ENCODE measurements around the gene OPRPN. TPM values are rescaled to one million over a fixed set of nuclear protein-coding genes. Genes with fewer than 3 reads are reported as not detected.

The OPRPN gene
- total RNA-seq, 1 donor from 2014 or later: not detected

- TF ChIP-seq CTCF (IDR thresholded peaks at IDR 0.05; ENCODE audit: insufficient read depth, low read length, severe bottlenecking): no peak
- Histone ChIP-seq H3K4me3 (ENCODE audit: low read depth, low read length) (no peak overlapping the region), H3K27me3 (ENCODE audit: control insufficient read depth, insufficient read depth, low read length) (no peaks in the 10 kb centered on the region), H3K36me3 (ENCODE audit: control insufficient read depth, insufficient read depth, low read length) (no peaks in the 10 kb centered on the region)
- no peak for DNase-seq (ENCODE audit: low read depth)
- no peak for FAIRE-seq
Measured at GRCh38 chr4:70437197-70437596, 39.5 kb downstream of the OPRPN start.

GRCh38 chr4:70442474-70442873 is 44.7 kb downstream of the OPRPN start:
- Histone ChIP-seq H3K36me3 (ENCODE audit: control insufficient read depth, insufficient read depth, low read length) (no peaks in the 10 kb centered on the region), H3K27me3 (ENCODE audit: control insufficient read depth, insufficient read depth, low read length) (no peaks in the 10 kb centered on the region), H3K4me3 (ENCODE audit: low read depth, low read length) (no peak overlapping the region)
- FAIRE-seq (no peak), DNase-seq (ENCODE audit: low read depth) (no peak)
- TF ChIP-seq CTCF (IDR thresholded peaks at IDR 0.05; ENCODE audit: insufficient read depth, low read length, severe bottlenecking): no peak

GRCh38 chr4:70443329-70443728 is 45.6 kb downstream of the OPRPN start:
- Histone ChIP-seq H3K4me3 (ENCODE audit: low read depth, low read length) (no peak overlapping the region), H3K27me3 (ENCODE audit: control insufficient read depth, insufficient read depth, low read length) (no peaks in the 10 kb centered on the region), H3K36me3 (ENCODE audit: control insufficient read depth, insufficient read depth, low read length) (no peaks in the 10 kb centered on the region)
- FAIRE-seq (no peak), DNase-seq (ENCODE audit: low read depth) (no peak)
- no peak for TF ChIP-seq CTCF (IDR thresholded peaks at IDR 0.05; ENCODE audit: insufficient read depth, low read length, severe bottlenecking)

GRCh38 chr4:70449220-70449619 is 51.5 kb downstream of the OPRPN start:
- Histone ChIP-seq H3K4me3 (ENCODE audit: low read depth, low read length) (no peak overlapping the region), H3K27me3 (ENCODE audit: control insufficient read depth, insufficient read depth, low read length) (no peaks in the 10 kb centered on the region), H3K36me3 (ENCODE audit: control insufficient read depth, insufficient read depth, low read length) (no peaks in the 10 kb centered on the region)
- FAIRE-seq (no peak), DNase-seq (ENCODE audit: low read depth) (no peak)
- no peak for TF ChIP-seq CTCF (IDR thresholded peaks at IDR 0.05; ENCODE audit: insufficient read depth, low read length, severe bottlenecking)

- no peak for TF ChIP-seq CTCF (IDR thresholded peaks at IDR 0.05; ENCODE audit: insufficient read depth, low read length, severe bottlenecking)
- no peak for DNase-seq (ENCODE audit: low read depth)
- no peaks in the 10 kb centered on the region for H3K27me3 ChIP-seq (ENCODE audit: control insufficient read depth, insufficient read depth, low read length)
- H3K4me3 ChIP-seq (ENCODE audit: low read depth, low read length): no peak overlapping the region
- H3K36me3 ChIP-seq (ENCODE audit: control insufficient read depth, insufficient read depth, low read length): no peaks in the 10 kb centered on the region
- FAIRE-seq: no peak
Measured at GRCh38 chr4:70452946-70453345, 55.2 kb downstream of the OPRPN start.

Other genes starting within 250 kb of the OPRPN start
- gene PRR27, start 243.7 kb upstream of the OPRPN start, total RNA-seq: not detected in 2 replicates
- not detected in 2 replicates for gene ODAM, start 202.2 kb upstream of the OPRPN start, total RNA-seq
- not detected in 2 replicates for gene FDCSP, start 171.8 kb upstream of the OPRPN start, total RNA-seq
- not detected in 2 replicates for gene CSN3, start 155.3 kb upstream of the OPRPN start, total RNA-seq
- gene CABS1, start 63.0 kb upstream of the OPRPN start, total RNA-seq: not detected in 2 replicates
- not detected in 2 replicates for gene SMR3A, start 37.2 kb upstream of the OPRPN start, total RNA-seq
- gene SMR3B, start 14.8 kb upstream of the OPRPN start, total RNA-seq: not detected in 2 replicates
- gene MUC7, start 74.3 kb downstream of the OPRPN start, total RNA-seq: not detected in 2 replicates
- gene AMTN, start 120.6 kb downstream of the OPRPN start, total RNA-seq: 0.38 and 0.79 TPM in 2 replicates
- gene AMBN, start 194.3 kb downstream of the OPRPN start, total RNA-seq: not detected in 2 replicates
- gene ENAM, start 230.8 kb downstream of the OPRPN start, total RNA-seq: not detected in 2 replicates